Right hindlimb (tissue), 1 donor: ENCODE measurements around the gene TPP1.
A peak's percentile ranks its signal among the peaks of the same experiment; 100 is the strongest.

Experiments used
- DNase-seq: peaks from one replicate; pipeline ENCODE4 v3.0.0-alpha.2; 2018

Gene TPP1

GRCh38 chr11:6610591-6610990, 8.6 kb downstream of the TPP1 start:
- DNase-seq: peak; percentile 15

- DNase-seq: no peak
These were observed 9.7 kb downstream of the TPP1 start for GRCh38 chr11:6609502-6610015.

- no peak for DNase-seq
These were observed 10.3 kb downstream of the TPP1 start for GRCh38 chr11:6608726-6609501.

GRCh38 chr11:6608011-6608410, 11.2 kb downstream of the TPP1 start:
- DNase-seq: no peak

GRCh38 chr11:6607190-6607795, 11.9 kb downstream of the TPP1 start:
- DNase-seq: no peak

GRCh38 chr11:6606471-6607189, 12.6 kb downstream of the TPP1 start:
- DNase-seq: peak; percentile 97

GRCh38 chr11:6604790-6605189, 14.4 kb downstream of the TPP1 start:
- DNase-seq: no peak

- peak; percentile 77 for DNase-seq
These were observed 15.1 kb downstream of the TPP1 start for GRCh38 chr11:6604081-6604626.

GRCh38 chr11:6603287-6604080, 15.7 kb downstream of the TPP1 start, which contains the start of the genes ILK and RRP8:
Gene ILK, plus strand, starts transcription at chr11:6603774. Its CDS starts 498 bp downstream, at chr11:6604272.
Gene RRP8, minus strand, starts transcription at chr11:6603616. Its CDS starts 114 bp downstream, at chr11:6603502.
- DNase-seq: peak; percentile 94

GRCh38 chr11:6602096-6602940, 16.9 kb downstream of the TPP1 start:
- DNase-seq: no peak

- no peak for DNase-seq
These were observed 18.2 kb downstream of the TPP1 start for GRCh38 chr11:6601041-6601461.

- no peak for DNase-seq
These were observed 19.3 kb downstream of the TPP1 start for GRCh38 chr11:6599881-6600390.

- no peak for DNase-seq
These were observed 19.8 kb downstream of the TPP1 start for GRCh38 chr11:6599449-6599848.

- DNase-seq: no peak
These were observed 20.7 kb downstream of the TPP1 start for GRCh38 chr11:6598555-6598954.

- no peak for DNase-seq
These were observed 22.9 kb downstream of the TPP1 start for GRCh38 chr11:6596239-6596877.

GRCh38 chr11:6594142-6594768, 25.0 kb downstream of the TPP1 start:
- DNase-seq: no peak

- DNase-seq: no peak
These were observed 31.2 kb downstream of the TPP1 start for GRCh38 chr11:6588018-6588417.

GRCh38 chr11:6587360-6587953, 31.8 kb downstream of the TPP1 start:
- no peak for DNase-seq
